Mucosa of descending colon (tissue), 3 donors: Measurements from ENCODE around the gene FSHR. TPM values are rescaled to one million over a fixed set of nuclear protein-coding genes. Genes with fewer than 3 reads are reported as not detected.

ENCODE experiments used
- ATAC-seq: fragments of 200-7000 bp; cut with Tn5 transposase; one replicate; pipeline ENCODE4 v1.9.1; 2020; ENCODE audit warnings: mild to moderate bottlenecking, moderate library complexity
- DNase-seq, 3 donors: peaks; one replicate each; pipeline ENCODE4 v3.0.0-alpha.2; 2020
- H3K36me3 ChIP-seq: fragments of 200-600 bp; one replicate; pipeline ENCODE4 v1.8.0; 2021; ENCODE audit warnings: low read depth, mild to moderate bottlenecking
- H3K4me1 ChIP-seq: fragments of 200-600 bp; one replicate; pipeline ENCODE4 v1.8.0; 2021; ENCODE audit warnings: low read depth, mild to moderate bottlenecking
- H3K4me3 ChIP-seq: fragments of 200-600 bp; one replicate; pipeline ENCODE4 v1.8.0; 2021; ENCODE audit warnings: mild to moderate bottlenecking
- H3K9me3 ChIP-seq: fragments of 200-600 bp; one replicate; pipeline ENCODE4 v1.8.0; 2021; ENCODE audit warnings: mild to moderate bottlenecking
- intact Hi-C, 2 donors: fragments of 100-400 bp; cut with DNase I in 1 of 2; cut with micrococcal nuclease in 1 of 2; formaldehyde crosslinking; loops; one replicate each; pipeline versions ENCODE4 v1.11.0 to v1.11.1; 2022; cut with DNase I, micrococcal nuclease
- total RNA-seq, 3 donors: library from RNA; stranded (reverse); fragmentation: NEBNext Ultra II Directional in 2 of 3; extraction: Animal tissue kit (Norgen Biotek cat#: 25700) in 2 of 3; gene quantifications; one replicate each; pipeline versions ENCODE4 v1.2.1 to v1.2.4, GENCODE V29; 2021 to 2023
- TF ChIP-seq, protein P1 (sequence below): fragments of 200-600 bp; IDR thresholded peaks from one replicate; pipeline ENCODE4 v1.8.0; 2022; ENCODE audit warnings: antibody characterized with exemption, mild to moderate bottlenecking
- donor health status: DM: no; HTN: no; CAD: no; lungs with moderate emphysema.
- donor health status: DM: no; HTN: no; CAD: no.
- donor health status: DM: no; HTN: yes; CAD: no.

FSHR gene
- total RNA-seq, 3 donors from 2014 or later: not detected

DNA sequence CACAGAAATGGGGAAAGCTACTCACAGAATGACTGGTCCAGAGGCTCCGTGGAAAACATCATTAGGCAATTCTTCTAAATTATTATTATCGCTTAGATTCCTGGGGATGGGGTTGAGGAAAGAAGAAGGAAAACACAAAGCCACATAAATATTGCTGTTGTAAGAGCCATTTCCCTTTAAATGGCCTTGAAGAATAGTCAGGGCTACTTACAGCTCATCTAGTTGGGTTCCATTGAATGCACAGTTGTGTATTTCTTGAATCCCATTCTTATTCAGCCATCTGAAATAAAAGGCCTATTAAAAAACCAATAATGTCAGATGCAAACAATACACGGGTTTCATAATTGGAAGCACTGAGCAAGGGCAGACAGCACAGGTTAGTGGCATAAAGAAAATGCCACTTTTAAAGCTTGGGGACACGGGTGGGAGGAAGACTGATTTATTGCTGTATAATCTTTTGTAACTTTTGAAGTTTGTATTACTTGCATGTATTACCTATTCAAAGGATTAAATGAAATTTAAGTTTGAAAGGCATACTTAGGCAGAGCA is 171.4 kb downstream of the FSHR start:
- Histone ChIP-seq H3K4me3 (no peak overlapping the region), H3K36me3 (no peaks in the 10 kb centered on the region), H3K4me1 (no peaks in the 10 kb centered on the region), H3K9me3 (no peaks in the 10 kb centered on the region)
- TF ChIP-seq, protein P1, sequence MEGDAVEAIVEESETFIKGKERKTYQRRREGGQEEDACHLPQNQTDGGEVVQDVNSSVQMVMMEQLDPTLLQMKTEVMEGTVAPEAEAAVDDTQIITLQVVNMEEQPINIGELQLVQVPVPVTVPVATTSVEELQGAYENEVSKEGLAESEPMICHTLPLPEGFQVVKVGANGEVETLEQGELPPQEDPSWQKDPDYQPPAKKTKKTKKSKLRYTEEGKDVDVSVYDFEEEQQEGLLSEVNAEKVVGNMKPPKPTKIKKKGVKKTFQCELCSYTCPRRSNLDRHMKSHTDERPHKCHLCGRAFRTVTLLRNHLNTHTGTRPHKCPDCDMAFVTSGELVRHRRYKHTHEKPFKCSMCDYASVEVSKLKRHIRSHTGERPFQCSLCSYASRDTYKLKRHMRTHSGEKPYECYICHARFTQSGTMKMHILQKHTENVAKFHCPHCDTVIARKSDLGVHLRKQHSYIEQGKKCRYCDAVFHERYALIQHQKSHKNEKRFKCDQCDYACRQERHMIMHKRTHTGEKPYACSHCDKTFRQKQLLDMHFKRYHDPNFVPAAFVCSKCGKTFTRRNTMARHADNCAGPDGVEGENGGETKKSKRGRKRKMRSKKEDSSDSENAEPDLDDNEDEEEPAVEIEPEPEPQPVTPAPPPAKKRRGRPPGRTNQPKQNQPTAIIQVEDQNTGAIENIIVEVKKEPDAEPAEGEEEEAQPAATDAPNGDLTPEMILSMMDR: no peak
- intact Hi-C loops: no loop called here
- no peak for ATAC-seq
- no peak for DNase-seq

DNA sequence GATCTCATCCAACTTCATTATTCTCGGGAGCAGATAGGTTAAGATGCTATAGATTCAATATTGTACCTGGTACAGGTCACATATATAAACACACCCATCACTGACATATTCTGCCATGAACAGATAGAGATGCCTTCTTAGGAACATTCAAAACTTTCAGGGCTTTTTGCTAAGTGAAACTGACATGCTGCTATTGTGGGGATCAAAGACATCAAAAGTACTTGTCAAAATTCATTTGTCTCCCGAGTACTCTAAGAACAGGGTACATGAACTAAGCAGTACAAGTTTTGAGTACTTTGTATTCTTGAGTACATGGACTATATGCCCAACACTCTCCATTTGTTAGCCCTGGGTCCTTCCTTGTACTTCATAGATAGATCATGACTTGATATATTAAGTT is 173.5 kb downstream of the FSHR start:
- Histone ChIP-seq H3K36me3 (no peaks in the 10 kb centered on the region), H3K4me3 (no peak overlapping the region), H3K4me1 (no peaks in the 10 kb centered on the region), H3K9me3 (no peaks in the 10 kb centered on the region)
- DNase-seq (no peak), ATAC-seq (no peak)
- TF ChIP-seq, protein P1: no peak
- intact Hi-C loops: no loop called here

DNA sequence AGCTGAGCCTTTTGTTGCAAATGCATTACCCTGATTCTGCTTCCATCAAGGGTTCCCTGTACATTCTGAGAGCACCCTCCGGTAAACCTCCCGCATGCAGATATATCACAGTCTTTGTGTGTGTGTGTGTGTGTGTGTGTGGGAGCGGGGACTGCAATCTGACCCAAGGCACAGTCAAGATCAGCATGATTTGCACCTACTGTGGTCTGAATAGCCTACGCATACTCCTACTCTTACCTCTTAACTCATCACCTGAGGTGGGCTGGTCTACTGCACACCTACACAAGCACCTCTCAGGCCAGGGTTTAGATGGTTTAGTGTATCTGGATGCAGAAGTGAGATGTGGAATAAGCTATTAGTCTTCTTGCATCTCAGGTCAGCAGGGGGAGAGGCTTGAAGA is 174.6 kb downstream of the FSHR start:
- Histone ChIP-seq H3K4me3 (no peak overlapping the region), H3K36me3 (no peaks in the 10 kb centered on the region), H3K9me3 (no peaks in the 10 kb centered on the region), H3K4me1 (no peaks in the 10 kb centered on the region)
- DNase-seq (no peak), ATAC-seq (no peak)
- intact Hi-C loops: no loop called here
- TF ChIP-seq, protein P1: no peak

DNA sequence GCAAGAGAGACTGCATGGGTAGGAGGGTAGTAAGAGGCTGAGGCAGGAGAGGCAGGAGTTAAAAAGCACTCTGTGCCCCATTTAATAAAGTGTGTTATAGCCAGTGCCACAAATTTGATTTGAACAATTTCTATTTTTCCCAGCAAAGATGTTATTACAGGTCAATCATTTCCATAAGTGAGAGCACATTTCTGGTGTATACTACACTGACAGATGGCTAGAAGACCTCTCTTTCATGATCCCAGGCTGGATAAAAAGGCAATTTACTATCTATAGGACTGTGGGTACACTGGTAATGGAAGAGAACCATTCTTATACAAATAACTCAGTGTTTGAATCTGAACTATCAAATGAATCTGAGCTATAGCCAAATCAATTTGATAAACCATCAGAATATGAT is 176.2 kb downstream of the FSHR start:
- TF ChIP-seq, protein P1: no peak
- no peak for DNase-seq
- ATAC-seq: no peak

DNA sequence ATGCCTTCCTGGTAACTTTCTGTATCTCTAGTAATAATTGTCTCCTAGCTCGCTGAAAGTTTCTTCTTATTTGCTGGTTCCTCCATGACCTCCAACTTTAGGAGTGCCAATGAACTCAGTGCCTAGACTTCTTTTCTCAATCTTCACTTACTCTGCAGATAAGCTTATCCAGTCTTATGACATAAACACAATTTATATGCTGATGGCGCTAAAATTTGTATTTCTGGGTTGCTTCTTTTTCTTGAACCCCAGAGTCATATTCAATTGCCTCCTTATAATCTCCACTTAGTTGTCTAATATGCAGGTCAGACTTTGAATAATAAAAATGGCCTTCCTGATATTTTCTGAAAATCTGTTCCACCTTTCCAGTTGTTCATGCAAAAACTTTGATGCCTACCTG is 182.5 kb downstream of the FSHR start:
- TF ChIP-seq, protein P1: no peak
- intact Hi-C loops: no loop called here

More for the DNA sequence above, 176.2 kb downstream of the FSHR start:
- intact Hi-C loops: no loop called here
- H3K4me1 ChIP-seq: no peaks in the 10 kb centered on the region
- no peaks in the 10 kb centered on the region for H3K36me3 ChIP-seq
- no peak overlapping the region for H3K4me3 ChIP-seq
- no peaks in the 10 kb centered on the region for H3K9me3 ChIP-seq

DNA sequence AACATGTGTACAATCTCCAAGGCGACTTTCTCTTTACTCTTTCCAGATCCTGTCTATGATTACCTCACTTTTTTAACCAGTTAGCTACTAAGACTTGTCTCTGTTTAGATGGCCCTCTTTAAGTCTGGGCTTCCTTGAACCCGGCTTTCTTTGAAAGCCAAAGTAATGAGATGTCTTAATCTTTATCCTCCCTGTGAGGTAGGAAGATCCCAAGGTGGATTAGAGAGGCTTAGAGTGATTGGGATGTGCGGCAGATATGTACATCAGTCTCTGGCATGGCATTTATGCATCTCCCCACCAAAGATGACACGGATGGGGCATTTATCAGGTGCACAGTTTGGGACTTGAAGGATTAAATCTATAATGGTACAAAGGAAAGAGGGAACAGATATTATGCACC is 186.3 kb downstream of the FSHR start:
- H3K36me3 ChIP-seq: no peaks in the 10 kb centered on the region
- no peaks in the 10 kb centered on the region for H3K9me3 ChIP-seq
- no peak for ATAC-seq
- intact Hi-C loops: no loop called here
- no peak for DNase-seq
- no peaks in the 10 kb centered on the region for H3K4me1 ChIP-seq
- H3K4me3 ChIP-seq: no peak overlapping the region
- TF ChIP-seq, protein P1: no peak

More for the DNA sequence above, 182.5 kb downstream of the FSHR start:
- Histone ChIP-seq H3K9me3 (no peaks in the 10 kb centered on the region), H3K4me1 (no peaks in the 10 kb centered on the region), H3K36me3 (no peaks in the 10 kb centered on the region), H3K4me3 (no peak overlapping the region)
- ATAC-seq (no peak), DNase-seq (no peak)
